ENCODE results near the gene PSME3IP1. TPM values are rescaled to one million over a fixed set of nuclear protein-coding genes. Genes with fewer than 3 reads are reported as not detected.

PSME3IP1 gene
- total RNA-seq, 1 donor from 2014 or later, result 77.8 TPM

GRCh38 chr16:57172721-57173290 is 13.0 kb downstream of the PSME3IP1 start:
- TF ChIP-seq, protein P1, sequence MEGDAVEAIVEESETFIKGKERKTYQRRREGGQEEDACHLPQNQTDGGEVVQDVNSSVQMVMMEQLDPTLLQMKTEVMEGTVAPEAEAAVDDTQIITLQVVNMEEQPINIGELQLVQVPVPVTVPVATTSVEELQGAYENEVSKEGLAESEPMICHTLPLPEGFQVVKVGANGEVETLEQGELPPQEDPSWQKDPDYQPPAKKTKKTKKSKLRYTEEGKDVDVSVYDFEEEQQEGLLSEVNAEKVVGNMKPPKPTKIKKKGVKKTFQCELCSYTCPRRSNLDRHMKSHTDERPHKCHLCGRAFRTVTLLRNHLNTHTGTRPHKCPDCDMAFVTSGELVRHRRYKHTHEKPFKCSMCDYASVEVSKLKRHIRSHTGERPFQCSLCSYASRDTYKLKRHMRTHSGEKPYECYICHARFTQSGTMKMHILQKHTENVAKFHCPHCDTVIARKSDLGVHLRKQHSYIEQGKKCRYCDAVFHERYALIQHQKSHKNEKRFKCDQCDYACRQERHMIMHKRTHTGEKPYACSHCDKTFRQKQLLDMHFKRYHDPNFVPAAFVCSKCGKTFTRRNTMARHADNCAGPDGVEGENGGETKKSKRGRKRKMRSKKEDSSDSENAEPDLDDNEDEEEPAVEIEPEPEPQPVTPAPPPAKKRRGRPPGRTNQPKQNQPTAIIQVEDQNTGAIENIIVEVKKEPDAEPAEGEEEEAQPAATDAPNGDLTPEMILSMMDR (IDR thresholded peaks at IDR 0.05), result no peak
- intact Hi-C loops (cut with DNase I), result no loop called here
- H3K27me3 ChIP-seq, result no peaks in the 10 kb centered on the region
- peaks cover 10% of the 10 kb centered on the region for H3K4me1 ChIP-seq
- peaks cover 52% of the 10 kb centered on the region for H3K36me3 ChIP-seq
- no peak overlapping the region for H3K4me3 ChIP-seq
- no peaks in the 10 kb centered on the region for H3K9me3 ChIP-seq
- ATAC-seq (no peak), DNase-seq (no peak)
- no peak overlapping the region for H3K27ac ChIP-seq

DNA sequence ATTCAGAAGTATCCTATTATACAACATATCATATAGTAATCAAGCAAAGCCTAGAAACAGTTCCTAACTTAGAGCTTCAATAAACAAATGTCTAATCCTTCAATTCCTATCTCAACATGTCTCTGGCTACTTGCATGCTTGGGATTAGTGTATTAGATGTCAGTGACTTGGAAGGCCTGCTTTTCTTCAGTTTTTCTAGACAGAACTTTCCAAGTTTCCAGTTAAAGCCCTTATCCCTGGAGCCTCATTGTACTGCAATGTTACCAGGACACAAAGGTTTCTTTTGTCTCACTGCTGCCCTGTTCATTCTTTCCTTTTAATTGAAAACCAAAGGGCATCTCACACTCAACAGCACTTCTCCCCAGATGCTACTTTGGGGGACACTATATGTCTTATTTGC is 16.5 kb downstream of the PSME3IP1 start:
- DNase-seq (no peak), ATAC-seq (no peak)
- no peaks in the 10 kb centered on the region for H3K27me3 ChIP-seq
- H3K4me1 ChIP-seq, result peaks cover 22% of the 10 kb centered on the region
- intact Hi-C loops (cut with DNase I), result loop anchor here (5.0 kb wide), 1 partner anchor 82 kb away; no protein-coding TSS in a partner anchor
- no peak overlapping the region for H3K27ac ChIP-seq
- TF ChIP-seq, protein P1 (IDR thresholded peaks at IDR 0.05), result no peak
- no peaks in the 10 kb centered on the region for H3K9me3 ChIP-seq
- no peak overlapping the region for H3K4me3 ChIP-seq
- peaks cover 77% of the 10 kb centered on the region for H3K36me3 ChIP-seq

DNA sequence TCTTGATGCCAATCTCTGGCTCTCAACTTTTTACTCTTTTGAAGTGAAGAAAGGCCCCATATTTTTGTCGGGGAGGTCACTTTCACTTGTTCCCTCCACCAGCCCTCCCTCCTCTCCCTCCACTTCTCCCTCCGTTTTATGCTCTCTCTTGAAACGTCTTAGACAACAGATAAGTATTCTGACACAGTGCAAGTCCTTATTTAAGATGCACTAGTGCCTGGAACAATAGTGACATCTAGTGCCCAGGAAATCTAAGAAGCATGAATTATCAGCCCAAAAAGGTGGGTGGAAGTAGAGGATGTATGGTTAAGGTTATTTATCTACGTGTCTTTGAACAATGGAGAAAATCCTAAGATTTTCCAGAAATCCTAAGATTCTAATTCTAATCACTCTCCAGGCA is 17.9 kb downstream of the PSME3IP1 start:
- TF ChIP-seq, protein P1 (IDR thresholded peaks at IDR 0.05), result peak; percentile 62
- Histone ChIP-seq H3K9me3 (no peaks in the 10 kb centered on the region), H3K27ac (peak overlapping the region; percentile 20), H3K36me3 (peaks cover 82% of the 10 kb centered on the region), H3K27me3 (no peaks in the 10 kb centered on the region), H3K4me1 (peaks cover 22% of the 10 kb centered on the region), H3K4me3 (no peak overlapping the region)
- DNase-seq, result no peak
- intact Hi-C loops (cut with DNase I), result loop anchor here (5.0 kb wide), 1 partner anchor 81 kb away; no protein-coding TSS in a partner anchor
- ATAC-seq, result peak; percentile 87

DNA sequence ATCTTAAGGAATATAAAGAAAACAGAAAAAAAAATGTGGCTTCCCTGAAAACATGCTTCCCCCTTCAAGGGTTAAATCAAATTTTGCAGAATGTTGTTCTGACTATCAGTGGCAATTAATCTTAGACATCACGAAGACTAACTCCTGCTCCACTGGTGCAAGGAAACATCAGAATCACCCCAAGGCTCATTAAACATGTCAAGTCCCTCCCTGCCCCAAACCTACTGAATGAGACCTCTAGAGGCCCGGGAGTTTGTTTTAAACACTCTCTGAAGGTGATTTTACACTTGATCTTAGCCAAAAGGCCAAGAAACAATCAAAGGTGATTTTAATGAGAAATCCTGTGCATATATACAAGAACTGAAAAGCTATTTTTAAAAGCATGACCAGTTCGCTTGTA is 18.3 kb downstream of the PSME3IP1 start:
- intact Hi-C loops (cut with DNase I), result loop anchor here (5.0 kb wide), 1 partner anchor 80 kb away; no protein-coding TSS in a partner anchor
- peak overlapping the region; percentile 48 for H3K27ac ChIP-seq

GRCh38 chr16:57166951-57167350 is 18.9 kb downstream of the PSME3IP1 start:
- intact Hi-C loops (cut with DNase I), result loop anchor here (5.0 kb wide), 1 partner anchor 80 kb away; no protein-coding TSS in a partner anchor
- TF ChIP-seq, protein P1 (IDR thresholded peaks at IDR 0.05), result no peak
- H3K27ac ChIP-seq, result peak overlapping the region; percentile 48
- DNase-seq (no peak), ATAC-seq (peak; percentile 93)
- no peaks in the 10 kb centered on the region for H3K9me3 ChIP-seq
- peaks cover 82% of the 10 kb centered on the region for H3K36me3 ChIP-seq
- no peaks in the 10 kb centered on the region for H3K27me3 ChIP-seq
- peaks cover 22% of the 10 kb centered on the region for H3K4me1 ChIP-seq
- no peak overlapping the region for H3K4me3 ChIP-seq

More for the DNA sequence above, 18.3 kb downstream of the PSME3IP1 start:
- Histone ChIP-seq H3K36me3 (peaks cover 82% of the 10 kb centered on the region), H3K27me3 (no peaks in the 10 kb centered on the region), H3K9me3 (no peaks in the 10 kb centered on the region), H3K4me1 (peaks cover 22% of the 10 kb centered on the region), H3K4me3 (no peak overlapping the region)
- no peak for ATAC-seq
- TF ChIP-seq, protein P1 (IDR thresholded peaks at IDR 0.05), result no peak
- no peak for DNase-seq

All from upper lobe of right lung (tissue), 1 donor.